K562 (cell line): ENCODE measurements around the gene MAL. TPM values are rescaled to one million over a fixed set of nuclear protein-coding genes. Genes with fewer than 3 reads are reported as not detected.

Source experiments
- ATAC-seq: fragments of 200-7000 bp; cut with Tn5 transposase; 3 replicates; pipeline ENCODE4 v1.9.1; 2020; ENCODE audit warnings: moderate library complexity
- BruUV-seq: library from RNA; stranded (reverse); fragments of 400-500 nt; replicated peaks from 2 replicates; lab custom pipeline; 2021; lab: Mats Ljungman, UMichigan
- CTCF ChIA-PET: fragments of 300-600 bp; formaldehyde crosslinking; extraction: SDS; loops from one replicate; lab custom pipeline; 2021; ENCODE audit warnings: low intra/inter-chr PET ratio; lab: Yijun Ruan, JAX
- POLR2A ChIA-PET: fragments of 300-600, 350-650 bp; sonication (Branson Sonifier 250); formaldehyde crosslinking; extraction: SDS; loops from one replicate; lab custom pipeline; 2021; ENCODE audit warnings: antibody characterized with exemption, inconsistent platforms; lab: Yijun Ruan, JAX
- DNase-seq, 4 experiments: peaks; one replicate each; pipeline versions ENCODE4 v3.0.0 to v3.0.0-alpha.2; 2011 to 2018; ENCODE audit warnings: low spot score in 3 of 4, mixed read lengths in 3 of 4; ENCODE audit errors: extremely low read depth in 1 of 4
- FAIRE-seq: peaks from 2 replicates; lab custom pipeline; 2011; peaks lifted over from hg19 to GRCh38; lab: Jason Lieb, UNC
- H2AFZ ChIP-seq: 2 replicates; pipeline ENCODE4 v1.6.0; 2011; ENCODE audit warnings: low read depth, low read length, control low read depth, inconsistent platforms
- H3K27ac ChIP-seq: fragments of 200-600 bp; 3 replicates; pipeline ENCODE4 v1.8.0; 2011; ENCODE audit warnings: low read depth, mild to moderate bottlenecking, control low read depth, inconsistent platforms, low read length, moderate library complexity, mixed read lengths; ENCODE audit errors: extremely low read depth
- H3K27me3 ChIP-seq, 2 experiments: fragments of 300-600 bp in 1 of 2; 2 replicates in 1 of 2; 3 replicates in 1 of 2; pipeline versions ENCODE4 v1.6.0 to v1.8.0; 2011; ENCODE audit warnings: inconsistent platforms in 2 of 2, low read length in 2 of 2, mild to moderate bottlenecking in 1 of 2, mixed read lengths in 1 of 2, moderate library complexity in 1 of 2; ENCODE audit not compliant: control insufficient read depth in 2 of 2, insufficient read depth in 2 of 2
- H3K36me3 ChIP-seq: fragments of 300-600 bp; 3 replicates; pipeline ENCODE4 v1.8.0; 2011; ENCODE audit warnings: mild to moderate bottlenecking, low read length, inconsistent platforms; ENCODE audit not compliant: control insufficient read depth, insufficient read depth
- H3K4me1 ChIP-seq, 2 experiments: fragments of 200-600 bp in 1 of 2; replicated peaks in 1 of 2; 2 replicates in 1 of 2; 3 replicates in 1 of 2; pipeline versions ENCODE4 v1.5.1 to v1.8.0; 2011; ENCODE audit warnings: inconsistent platforms in 2 of 2, low read length in 2 of 2, mild to moderate bottlenecking in 1 of 2, mixed read lengths in 1 of 2, moderate library complexity in 1 of 2; ENCODE audit not compliant: control insufficient read depth in 2 of 2, insufficient read depth in 2 of 2
- H3K4me2 ChIP-seq: 2 replicates; pipeline ENCODE4 v1.6.1; 2011; ENCODE audit warnings: low read length, control low read depth, inconsistent platforms, mixed read lengths; ENCODE audit not compliant: insufficient read depth
- H3K4me3 ChIP-seq: fragments of 200-600 bp; sonication (generic), shearing (Covaris generic); 2 replicates; pipeline ENCODE4 v1.5.1; 2016; ENCODE audit warnings: control low read depth, inconsistent platforms
- H3K79me2 ChIP-seq: fragments of 200-600 bp; 3 replicates; pipeline ENCODE4 v1.8.0; 2011; ENCODE audit warnings: low read length, inconsistent platforms; ENCODE audit not compliant: control insufficient read depth, insufficient read depth
- H3K9ac ChIP-seq, 2 experiments: 2 replicates each; pipeline versions ENCODE4 v1.6.0 to v1.6.1; 2011; ENCODE audit warnings: low read depth in 2 of 2, low read length in 2 of 2, control low read depth in 1 of 2, inconsistent platforms in 1 of 2, mild to moderate bottlenecking in 1 of 2, mixed read lengths in 1 of 2; ENCODE audit not compliant: insufficient read depth in 1 of 2
- H3K9me1 ChIP-seq: one replicate; pipeline ENCODE4 v1.6.0; 2011; ENCODE audit warnings: inconsistent platforms, mild to moderate bottlenecking, low read length, moderate library complexity; ENCODE audit not compliant: control insufficient read depth, insufficient read depth
- H3K9me3 ChIP-seq: replicated peaks from 2 replicates; pipeline ENCODE4 v1.5.1; 2011; ENCODE audit warnings: low read depth, low read length, inconsistent platforms; ENCODE audit not compliant: control insufficient read depth, insufficient read depth
- H4K20me1 ChIP-seq: replicated peaks from 2 replicates; pipeline ENCODE4 v1.6.1; 2011; ENCODE audit warnings: low read length, inconsistent platforms, mixed read lengths; ENCODE audit not compliant: control insufficient read depth, insufficient read depth
- ARNT ChIP-seq, 2 experiments: fragments of 450-650 bp; IDR thresholded peaks; 2 replicates each; pipeline ENCODE4 v1.6.1; 2016; ENCODE audit warnings: mild to moderate bottlenecking in 1 of 2
- CCAR2 ChIP-seq: fragments of 200-400 bp; formaldehyde crosslinking; IDR thresholded peaks from 2 replicates; pipeline ENCODE4 v1.6.1; 2017; ENCODE audit warnings: mild to moderate bottlenecking, low read depth, low read length
- CTBP1 ChIP-seq: fragments of 450-650 bp; IDR thresholded peaks from 2 replicates; pipeline ENCODE4 v1.6.1; 2016; ENCODE audit warnings: borderline replicate concordance
- EP300 ChIP-seq: IDR thresholded peaks from 2 replicates; pipeline ENCODE4 v1.6.1; 2012; ENCODE audit warnings: low read length, improper control_type of control experiment
- GABPB2 ChIP-seq: fragments of 250-450 bp; sonication (Bioruptor Pico); conservative IDR thresholded peaks from 2 replicates; pipeline ENCODE4 v1.5.1; 2021; ENCODE audit warnings: mild to moderate bottlenecking
- WGBS: fragments of 100-300 bp; shearing (Covaris generic); methylation state at CpG from one replicate; pipeline ENCODE4 v1.1.6; 2016; ENCODE audit warnings: low coverage, mixed read lengths; ENCODE audit not compliant: insufficient coverage; ENCODE audit errors: missing lambda C conversion rate; 5-methylcytosine and 5-hydroxymethylcytosine counted together
- in situ Hi-C: fragments of 300-500 bp; cut with MboI; formaldehyde crosslinking; loops from 4 replicates; pipeline ENCODE4 v1.15.0; 2018; ENCODE audit warnings: inconsistent platforms, mixed read lengths
- intact Hi-C: fragments of 100-400 bp; cut with micrococcal nuclease; formaldehyde crosslinking; loops from 2 replicates; pipeline ENCODE4 v1.14.2; 2022
- polyA plus RNA-seq, 8 experiments: library from polyadenylated mRNA; depleted of rRNA in 4 of 8; stranded (reverse) in 5 of 8; unstranded in 3 of 8; fragments of >200 nt; fragmentation: Nextera tagmentation in 2 of 8; fragmentation: Illumina TruSeq in 1 of 8; extraction: Ambion mirVana in 2 of 8; extraction: Trizol in 1 of 8; gene quantifications; 2 replicates each; pipeline versions ENCODE4 v1.2.1 to v1.2.3, GENCODE V29; 2011 to 2014; ENCODE audit warnings: inconsistent platforms in 1 of 8, missing spikeins in 1 of 8
- total RNA-seq, 7 experiments: library from RNA; depleted of rRNA in 6 of 7; stranded (reverse); fragments of >200 nt in 6 of 7; fragmentation: Illumina TruSeq in 2 of 7; extraction: Trizol in 2 of 7; gene quantifications; 2 replicates each; pipeline versions ENCODE4 v1.2.1 to v1.2.3, GENCODE V29; 2011 to 2021; ENCODE audit warnings: low replicate concordance in 1 of 7

The MAL gene
- total and polyA plus RNA-seq, 9 of the 15 experiments (the other 6 are each of a cell fraction or from before 2014, with no cell fraction given), result not detected

- no peaks in the 10 kb centered on the region for H3K4me1 ChIP-seq
- no peaks in the 10 kb centered on the region for H3K9me3 ChIP-seq
- no peak overlapping the region for H3K4me3 ChIP-seq
- FAIRE-seq, result no peak
- CTCF ChIA-PET, result no interaction called here
- ATAC-seq, result no peak; the same call in 2 of the 3 replicates
- H3K79me2 ChIP-seq, result no peaks in the 10 kb centered on the region
- intact Hi-C loops, result no loop called here
- TF ChIP-seq EP300 (no peak), CCAR2 (no peak), GABPB2 (no peak), ARNT (IDR thresholded peaks at IDR 0.05) (no peak), CTBP1 (no peak)
- POLR2A ChIA-PET, result no interaction called here
- no peak overlapping the region for H3K9ac ChIP-seq
- H4K20me1 ChIP-seq, result peaks cover 10% of the 10 kb centered on the region; the same call in 1 of the 2 replicates
- peaks cover 13 to 86% of the 10 kb centered on the region in 2 experiments for H3K27me3 ChIP-seq
- no peak overlapping the region for H2AFZ ChIP-seq
- no peaks in the 10 kb centered on the region for H3K9me1 ChIP-seq
- H3K27ac ChIP-seq, result no peak overlapping the region
- no peak for DNase-seq
- H3K4me2 ChIP-seq, result no peak overlapping the region
- in situ Hi-C loops, result no loop called here
- BruUV-seq, result no TSS peak
- no peaks in the 10 kb centered on the region for H3K36me3 ChIP-seq
- WGBS, result 2% methylated on average over 13 of the region's 15 CpGs
These were observed 31.3 kb downstream of the MAL start for GRCh38 chr2:95056461-95057459.
